Stimulated activated CD4-positive, alpha-beta T cell treated with anti-CD3 and anti-CD28 coated beads, Interleukin-4, amount 100 ng/mL, for 48 hours (primary cell): Measurements from ENCODE around the gene LDLRAD4.

ENCODE experiments used
- DNase-seq, 2 donors: peaks; one replicate each; pipeline ENCODE4 v3.0.0-alpha.2; 2020; ENCODE audit warnings: low read depth in 2 of 2

Gene LDLRAD4

GRCh38 chr18:13308369-13308768 is 89.8 kb downstream of the LDLRAD4 start:
- DNase-seq, result no peak

- DNase-seq, result no peak
Observed at GRCh38 chr18:13309031-13309747, 90.6 kb downstream of the LDLRAD4 start.

- DNase-seq, result no peak
Observed at GRCh38 chr18:13309748-13310670, 91.4 kb downstream of the LDLRAD4 start.

- DNase-seq, result no peak
Observed at GRCh38 chr18:13311193-13311592, 92.6 kb downstream of the LDLRAD4 start.

GRCh38 chr18:13312515-13312914 is 94.0 kb downstream of the LDLRAD4 start:
- no peak for DNase-seq

GRCh38 chr18:13313006-13313686 is 94.6 kb downstream of the LDLRAD4 start:
- DNase-seq, result no peak

GRCh38 chr18:13315000-13315399 is 96.4 kb downstream of the LDLRAD4 start:
- DNase-seq, result no peak

- DNase-seq, result no peak
Observed at GRCh38 chr18:13316063-13316462, 97.5 kb downstream of the LDLRAD4 start.

- DNase-seq, result no peak
Observed at GRCh38 chr18:13317801-13318200, 99.2 kb downstream of the LDLRAD4 start.

GRCh38 chr18:13318731-13319501 is 100.4 kb downstream of the LDLRAD4 start:
- no peak for DNase-seq

GRCh38 chr18:13319629-13320028 is 101.1 kb downstream of the LDLRAD4 start:
- no peak for DNase-seq

GRCh38 chr18:13320096-13320495 is 101.5 kb downstream of the LDLRAD4 start:
- DNase-seq, result no peak

- no peak for DNase-seq
Observed at GRCh38 chr18:13320891-13321425, 102.4 kb downstream of the LDLRAD4 start.

- no peak for DNase-seq
Observed at GRCh38 chr18:13321923-13322322, 103.4 kb downstream of the LDLRAD4 start.

GRCh38 chr18:13323186-13323585 is 104.6 kb downstream of the LDLRAD4 start:
- DNase-seq, result no peak

- no peak for DNase-seq
Observed at GRCh38 chr18:13324880-13325279, 106.3 kb downstream of the LDLRAD4 start.

GRCh38 chr18:13328213-13328612 is 109.7 kb downstream of the LDLRAD4 start:
- no peak for DNase-seq

- DNase-seq, result no peak
Observed at GRCh38 chr18:13330996-13331395, 112.4 kb downstream of the LDLRAD4 start.

- DNase-seq, result no peak
Observed at GRCh38 chr18:13331846-13332245, 113.3 kb downstream of the LDLRAD4 start.

GRCh38 chr18:13332874-13333273 is 114.3 kb downstream of the LDLRAD4 start:
- DNase-seq, result no peak

- no peak for DNase-seq
Observed at GRCh38 chr18:13335903-13336302, 117.3 kb downstream of the LDLRAD4 start.
